MCF 10A (cell line): ENCODE measurements around the gene MRPS22. TPM values are rescaled to one million over a fixed set of nuclear protein-coding genes. Genes with fewer than 3 reads are reported as not detected.
"Not testable (repeated sequence)": the region's sequence is repeated elsewhere in the genome, so short reads cannot be mapped to it uniquely, and the experiment has no call there.

ENCODE experiments used
- BruUV-seq: library from RNA; stranded (reverse); fragments of 400-500 nt; replicated peaks from 2 replicates; lab custom pipeline; 2021; lab: Mats Ljungman, UMichigan
- CTCF ChIA-PET: fragments of 300-600 bp; sonication (Branson Sonifier 250); formaldehyde crosslinking; extraction: SDS; loops from one replicate; lab custom pipeline; 2021; ENCODE audit warnings: antibody characterized with exemption, inconsistent platforms; lab: Yijun Ruan, JAX
- POLR2A ChIA-PET: fragments of 300-600, 350-650 bp; sonication (Branson Sonifier 250); formaldehyde crosslinking; extraction: SDS; loops from one replicate; lab custom pipeline; 2020; ENCODE audit warnings: antibody characterized with exemption, inconsistent platforms; lab: Yijun Ruan, JAX
- DNase-seq: peaks from one replicate; pipeline ENCODE4 v3.0.0-alpha.2; 2018; ENCODE audit not compliant: unreplicated experiment
- H3K27ac Mint-ChIP-seq: one replicate; pipeline ENCODE4 v1.8.0; 2022; ENCODE audit warnings: mild to moderate bottlenecking, low read depth, mixed read lengths; ENCODE audit not compliant: unreplicated experiment
- H3K27me3 Mint-ChIP-seq: one replicate; pipeline ENCODE4 v1.8.0; 2022; ENCODE audit warnings: mixed read lengths; ENCODE audit not compliant: insufficient read depth, unreplicated experiment
- H3K36me3 Mint-ChIP-seq: one replicate; pipeline ENCODE4 v1.8.0; 2022; ENCODE audit warnings: mild to moderate bottlenecking, moderate library complexity, mixed read lengths; ENCODE audit not compliant: insufficient read depth, unreplicated experiment
- H3K4me1 Mint-ChIP-seq: one replicate; pipeline ENCODE4 v1.8.0; 2022; ENCODE audit warnings: mixed read lengths; ENCODE audit not compliant: insufficient read depth, unreplicated experiment
- H3K4me3 Mint-ChIP-seq: one replicate; pipeline ENCODE4 v1.8.0; 2022; ENCODE audit warnings: mild to moderate bottlenecking, moderate library complexity, mixed read lengths; ENCODE audit not compliant: unreplicated experiment
- H3K9me3 Mint-ChIP-seq: one replicate; pipeline ENCODE4 v1.8.0; 2022; ENCODE audit warnings: mixed read lengths; ENCODE audit not compliant: unreplicated experiment
- CTCF ChIP-seq: fragments of 200-600 bp; IDR thresholded peaks from one replicate; pipeline ENCODE4 v1.8.0; 2022; ENCODE audit warnings: antibody characterized with exemption, mild to moderate bottlenecking; ENCODE audit not compliant: unreplicated experiment
- intact Hi-C: fragments of 100-400 bp; cut with micrococcal nuclease; formaldehyde crosslinking; loops from 2 replicates; pipeline ENCODE4 v1.14.1; 2022
- total RNA-seq: library from RNA; stranded (reverse); gene quantifications from 2 replicates; pipeline ENCODE4 v1.2.3, GENCODE V29; 2022

Gene MRPS22
- total RNA-seq, 1 experiment from 2014 or later = 65.0 TPM

- Mint-ChIP-seq H3K9me3 (no peaks in the 10 kb centered on the region), H3K27me3 (no peaks in the 10 kb centered on the region), H3K4me3 (no peak overlapping the region), H3K4me1 (peaks cover 7% of the 10 kb centered on the region), H3K36me3 (peaks cover 79% of the 10 kb centered on the region), H3K27ac (no peak overlapping the region)
- CTCF ChIA-PET = interaction anchor here (0.6 to 1.0 kb wide), 3 partner anchors 27 to 456 kb away, joined by 3 to 5 read pairs (median 3); no protein-coding TSS in a partner anchor
- intact Hi-C loops = no loop called here
- POLR2A ChIA-PET = interaction anchor here (0.9 to 5.8 kb wide), 3 partner anchors 9 to 36 kb away, joined by 3 to 35 read pairs (median 3); partner anchors contain the start of gene COPB2
- DNase-seq = no peak
- no TSS peak for BruUV-seq
- no peak for TF ChIP-seq CTCF
These were observed 36.8 kb downstream of the MRPS22 start for GRCh38 chr3:139380575-139380974.

GRCh38 chr3:139382291-139382690 lies 38.5 kb downstream of the MRPS22 start:
- ChIA-PET CTCF (interaction anchor here (1.2 kb wide), 1 partner anchor 28 kb away, joined by 3 read pairs; no protein-coding TSS in a partner anchor), POLR2A (interaction anchor here (1.4 to 1.9 kb wide), 2 partner anchors 21 to 23 kb away, joined by 3 to 4 read pairs; no protein-coding TSS in a partner anchor)
- H3K4me3 Mint-ChIP-seq, H3K9me3 Mint-ChIP-seq, intact Hi-C loops, BruUV-seq, DNase-seq, H3K27me3 Mint-ChIP-seq: not testable (repeated sequence)
- Mint-ChIP-seq H3K36me3 (peaks cover 69% of the 10 kb centered on the region), H3K4me1 (peaks cover 19% of the 10 kb centered on the region), H3K27ac (peak overlapping the region; percentile 31)

- TF ChIP-seq CTCF = no peak
- DNase-seq = no peak
- Mint-ChIP-seq H3K36me3 (peaks cover 23% of the 10 kb centered on the region), H3K9me3 (no peaks in the 10 kb centered on the region), H3K27ac (peak overlapping the region; percentile 97), H3K4me3 (peak overlapping the region; percentile 78), H3K4me1 (peaks cover 20% of the 10 kb centered on the region), H3K27me3 (no peaks in the 10 kb centered on the region)
- ChIA-PET CTCF (interaction anchor here (0.7 to 0.8 kb wide), 3 partner anchors 29 to 172 kb away, joined by 3 to 4 read pairs (median 3); no protein-coding TSS in a partner anchor), POLR2A (interaction anchor here (2.6 to 2.8 kb wide), 3 partner anchors 10 to 47 kb away, joined by 10 to 35 read pairs (median 21); partner anchors contain the start of gene MRPS22)
- BruUV-seq = no TSS peak
- intact Hi-C loops = no loop called here
These were observed 44.3 kb downstream of the MRPS22 start for GRCh38 chr3:139388077-139388476.

GRCh38 chr3:139388821-139389551 lies 45.2 kb downstream of the MRPS22 start:
- intact Hi-C loops = no loop called here
- TSS peak; percentile 75 for BruUV-seq
- no peak for TF ChIP-seq CTCF
- POLR2A ChIA-PET = interaction anchor here (0.5 to 2.8 kb wide), 25 partner anchors 9 to 1552 kb away, joined by 3 to 35 read pairs (median 4); partner anchors contain the start of gene MRPS22
- H3K4me3 Mint-ChIP-seq = peak overlapping the region; percentile 78
- H3K36me3 Mint-ChIP-seq = peaks cover 20% of the 10 kb centered on the region
- H3K27me3 Mint-ChIP-seq = no peaks in the 10 kb centered on the region
- peak overlapping the region; percentile 97 for H3K27ac Mint-ChIP-seq
- DNase-seq = no peak
- H3K9me3 Mint-ChIP-seq = no peaks in the 10 kb centered on the region
- CTCF ChIA-PET = interaction anchor here (0.5 to 1.4 kb wide), 6 partner anchors 28 to 277 kb away, joined by 3 to 8 read pairs (median 3); no protein-coding TSS in a partner anchor
- peaks cover 20% of the 10 kb centered on the region for H3K4me1 Mint-ChIP-seq
